Measurements from ENCODE around the gene GDAP2.

GDAP2 gene

DNA sequence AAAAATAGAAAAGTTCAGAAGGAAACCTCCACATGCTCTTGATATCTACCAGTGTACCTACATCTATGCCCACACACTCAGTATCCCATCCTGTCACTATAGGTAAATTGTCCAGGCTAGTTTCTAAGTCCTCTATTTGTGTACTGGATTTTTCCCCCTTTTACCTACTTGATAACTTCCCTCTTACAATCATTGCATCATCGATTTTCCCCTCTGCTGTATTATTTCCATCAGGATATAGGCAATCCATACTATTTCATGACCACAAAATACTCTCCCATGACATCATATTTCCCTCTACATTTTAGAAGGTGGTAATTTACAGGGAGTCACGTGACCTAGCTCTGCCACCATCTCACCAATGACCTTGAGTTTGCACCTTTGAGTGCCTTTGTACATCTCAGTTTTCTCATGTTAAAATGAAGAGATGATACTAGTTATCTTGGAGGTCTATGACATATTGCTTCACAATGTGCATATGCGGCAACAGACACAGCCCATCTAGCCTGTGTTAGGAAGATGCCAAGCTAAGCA lies 88.2 kb downstream of the GDAP2 start:
- no peak for DNase-seq (ENCODE audit: low spot score)

DNA sequence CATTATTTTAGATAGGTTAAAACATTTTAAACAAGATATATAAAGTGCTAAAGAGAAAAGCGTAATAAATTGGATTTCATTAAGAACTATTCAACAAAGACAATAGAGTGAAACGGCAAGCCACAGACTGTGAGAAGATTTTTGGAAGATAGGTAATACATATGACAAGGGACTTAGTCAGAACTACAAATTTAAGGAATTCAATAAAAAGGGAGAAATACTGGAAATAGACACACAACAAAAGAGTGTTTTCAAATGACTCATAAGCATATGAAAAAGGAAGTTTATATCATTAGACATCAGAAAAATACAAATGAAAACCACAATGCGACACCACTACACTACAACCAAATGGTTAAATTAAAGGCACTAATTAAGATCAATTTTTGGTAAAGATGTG lies 90.5 kb downstream of the GDAP2 start:
- DNase-seq (ENCODE audit: low spot score), result no peak

DNA sequence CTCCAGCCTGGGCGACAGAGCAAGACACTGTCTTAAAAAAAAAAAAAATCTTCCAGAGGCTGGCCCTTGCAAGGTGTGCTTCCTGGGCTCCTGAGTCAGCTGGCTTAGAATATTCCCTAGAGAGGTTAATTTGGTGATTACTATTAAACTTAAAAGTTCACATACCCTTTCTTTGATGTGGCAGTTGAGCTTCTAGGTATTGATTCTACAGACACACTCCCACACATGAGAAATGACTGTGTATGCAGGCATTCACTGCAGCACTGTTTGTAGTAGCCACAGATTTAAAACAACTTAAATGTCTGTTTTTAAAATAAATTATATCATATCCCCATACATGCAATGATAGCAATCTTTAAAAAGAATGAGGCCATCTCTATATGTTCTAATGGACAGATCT lies 93.4 kb downstream of the GDAP2 start:
- DNase-seq (ENCODE audit: low spot score), result no peak

DNA sequence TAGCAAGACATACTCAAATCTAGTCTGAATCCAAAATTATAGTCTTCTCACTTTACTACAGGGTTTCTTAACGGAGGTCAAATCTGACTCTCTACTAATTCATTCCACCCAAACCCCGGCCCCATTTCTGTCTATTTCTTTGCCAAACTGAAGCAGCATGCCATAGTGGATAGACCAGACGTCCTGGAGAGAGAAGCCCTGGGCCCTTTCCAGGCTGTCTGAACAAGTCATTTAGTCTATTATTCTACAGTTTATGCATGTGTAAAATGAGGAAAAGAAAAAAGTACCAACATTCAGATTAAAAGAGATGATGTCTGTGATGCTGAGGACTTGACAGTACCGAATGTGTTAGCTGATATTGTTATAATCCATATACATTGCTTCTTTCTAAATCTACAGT lies 95.0 kb downstream of the GDAP2 start:
- DNase-seq (ENCODE audit: low spot score), result no peak

DNA sequence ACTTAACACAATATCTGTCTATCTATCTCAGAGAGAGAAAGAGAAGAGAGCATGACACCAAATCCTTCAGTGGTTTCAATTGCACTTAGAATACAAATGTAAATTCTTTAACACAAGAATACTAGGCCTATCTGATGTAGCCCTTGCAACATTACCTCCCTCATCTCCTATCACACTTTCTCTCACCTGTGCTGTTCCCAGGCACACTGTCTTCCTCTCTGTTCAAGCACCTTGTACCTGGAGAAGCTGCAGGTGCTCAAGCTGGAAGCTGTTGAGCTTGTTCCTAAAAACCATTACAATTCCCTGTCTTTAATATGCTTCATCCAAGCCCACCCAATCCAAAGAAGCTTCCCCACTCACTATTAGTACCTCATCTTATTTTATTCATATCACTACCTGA lies 97.0 kb downstream of the GDAP2 start:
- no peak for DNase-seq (ENCODE audit: low spot score)

DNA sequence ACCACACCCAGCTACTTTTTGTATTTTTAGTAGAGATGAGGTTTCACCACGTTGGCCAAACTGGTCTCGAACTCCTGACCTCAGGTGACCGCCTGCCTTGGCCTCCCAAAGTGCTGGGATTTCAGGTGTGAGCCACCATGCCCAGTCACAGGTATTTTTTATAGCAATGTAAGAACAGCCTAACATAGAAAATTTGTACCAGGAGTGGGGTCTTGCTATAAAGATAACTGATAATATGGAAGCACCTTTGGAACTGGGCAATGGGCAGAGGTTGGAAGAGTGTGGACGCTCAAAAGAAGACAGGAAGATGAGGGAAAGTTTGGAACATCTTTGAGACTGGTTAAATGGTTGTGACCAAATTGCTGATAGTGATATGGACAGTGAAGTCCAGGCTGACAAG lies 99.2 kb downstream of the GDAP2 start:
- DNase-seq (ENCODE audit: low spot score), result no peak

DNA sequence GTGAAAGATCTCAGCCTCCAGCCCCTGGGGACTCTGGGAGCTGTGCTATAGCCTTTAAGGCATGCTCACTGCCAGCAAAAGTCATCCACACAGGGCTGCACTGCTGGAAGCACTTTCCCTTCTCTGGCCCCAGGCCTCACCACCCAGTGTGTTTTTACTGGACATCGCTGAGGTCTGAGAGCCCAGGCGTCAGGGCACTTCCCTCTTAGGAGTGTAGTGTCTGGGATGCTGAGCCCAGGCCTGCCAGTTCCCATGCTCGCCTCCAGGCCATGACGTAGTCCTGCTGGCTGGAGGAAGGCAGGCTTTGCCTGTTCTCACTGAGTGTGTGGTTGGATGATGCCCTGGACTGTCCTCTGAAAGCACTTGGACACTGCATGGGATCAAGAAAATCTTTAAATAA lies 101.2 kb downstream of the GDAP2 start:
- DNase-seq (ENCODE audit: low spot score), result no peak

DNA sequence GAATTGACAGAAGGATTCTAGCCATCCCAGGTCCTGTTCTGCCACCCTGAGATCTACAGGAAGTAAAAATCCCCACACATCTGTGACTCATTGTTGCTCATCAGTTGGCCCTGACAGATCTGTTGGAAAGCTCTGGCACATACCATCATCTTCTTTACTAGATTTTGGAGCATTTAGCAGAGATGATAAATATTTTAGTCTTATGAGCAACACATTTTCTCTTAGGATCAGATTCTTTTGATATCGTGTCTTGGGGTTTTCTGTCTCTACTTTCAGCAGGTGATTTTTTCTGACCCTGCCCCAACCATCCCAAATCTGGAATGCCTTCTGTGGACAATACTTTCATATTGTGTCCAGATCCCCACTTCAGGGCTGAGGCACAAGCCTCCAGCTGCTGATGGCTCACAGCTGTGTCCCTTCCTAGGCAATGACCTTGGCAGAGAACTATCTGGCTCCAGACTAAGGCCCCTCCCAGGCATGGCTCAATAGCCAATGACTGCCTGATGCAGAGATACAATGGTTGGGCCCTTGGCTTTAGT lies 102.8 kb downstream of the GDAP2 start:
- peak; percentile 6 for DNase-seq (ENCODE audit: low spot score)

DNA sequence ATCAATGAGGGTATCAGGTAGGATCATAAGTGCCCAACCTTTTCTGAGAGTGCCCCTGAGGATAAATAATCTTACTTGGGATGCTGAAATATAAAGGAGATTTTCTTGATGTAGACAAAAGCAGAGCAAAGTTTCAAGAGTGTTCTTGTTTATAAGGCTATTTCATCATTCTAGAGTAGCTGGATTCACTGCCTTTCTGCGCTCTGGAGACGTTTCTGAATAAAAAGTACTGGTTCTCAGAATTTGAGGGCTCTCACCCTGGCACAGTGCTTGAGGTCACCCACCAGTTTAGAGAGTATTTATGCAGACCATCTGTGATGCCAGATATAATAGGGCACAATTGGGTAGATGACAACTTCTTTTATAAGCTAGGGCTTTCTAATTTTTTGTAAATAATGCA lies 103.3 kb downstream of the GDAP2 start:
- DNase-seq (ENCODE audit: low spot score), result no peak

DNA sequence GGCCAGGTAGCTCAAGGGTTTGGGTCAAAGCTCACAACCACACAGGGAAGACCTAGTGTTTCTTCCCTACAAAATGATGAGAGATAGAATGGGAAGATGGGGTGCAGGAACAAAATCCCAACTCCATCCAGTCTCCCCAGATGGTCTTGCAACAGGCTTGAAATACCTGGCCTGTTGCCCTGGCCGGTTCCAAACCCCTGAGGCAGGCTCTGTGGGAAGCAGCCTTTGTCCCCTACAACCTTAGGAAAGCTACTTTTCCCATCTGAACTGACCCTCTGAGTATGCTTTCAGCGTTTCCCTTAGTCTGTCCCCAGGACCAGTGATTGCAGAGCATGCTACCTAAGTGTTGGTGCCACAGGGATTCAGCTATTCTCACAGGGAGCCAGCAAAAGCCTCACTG lies 104.0 kb downstream of the GDAP2 start:
- DNase-seq (ENCODE audit: low spot score), result no peak

DNA sequence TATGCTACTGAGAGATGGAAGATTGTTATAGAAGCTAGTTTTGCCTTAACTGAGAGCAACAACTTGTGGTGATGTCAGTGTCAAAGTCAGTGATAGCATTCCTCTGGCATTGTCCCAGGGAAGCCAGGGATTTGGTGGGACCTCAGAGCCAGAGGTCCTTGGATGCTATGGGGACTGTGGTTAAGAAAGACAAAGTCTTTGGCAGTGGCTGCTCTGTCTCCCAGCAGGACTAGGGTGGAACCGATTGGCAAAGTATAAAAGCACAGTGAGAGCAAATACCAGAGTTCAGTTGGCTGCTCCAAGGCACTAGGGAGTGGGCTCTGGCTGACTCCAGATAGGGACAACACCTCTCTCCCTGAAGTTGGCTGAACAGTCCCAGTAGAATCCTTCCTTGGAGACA lies 104.8 kb downstream of the GDAP2 start:
- DNase-seq (ENCODE audit: low spot score), result no peak

DNA sequence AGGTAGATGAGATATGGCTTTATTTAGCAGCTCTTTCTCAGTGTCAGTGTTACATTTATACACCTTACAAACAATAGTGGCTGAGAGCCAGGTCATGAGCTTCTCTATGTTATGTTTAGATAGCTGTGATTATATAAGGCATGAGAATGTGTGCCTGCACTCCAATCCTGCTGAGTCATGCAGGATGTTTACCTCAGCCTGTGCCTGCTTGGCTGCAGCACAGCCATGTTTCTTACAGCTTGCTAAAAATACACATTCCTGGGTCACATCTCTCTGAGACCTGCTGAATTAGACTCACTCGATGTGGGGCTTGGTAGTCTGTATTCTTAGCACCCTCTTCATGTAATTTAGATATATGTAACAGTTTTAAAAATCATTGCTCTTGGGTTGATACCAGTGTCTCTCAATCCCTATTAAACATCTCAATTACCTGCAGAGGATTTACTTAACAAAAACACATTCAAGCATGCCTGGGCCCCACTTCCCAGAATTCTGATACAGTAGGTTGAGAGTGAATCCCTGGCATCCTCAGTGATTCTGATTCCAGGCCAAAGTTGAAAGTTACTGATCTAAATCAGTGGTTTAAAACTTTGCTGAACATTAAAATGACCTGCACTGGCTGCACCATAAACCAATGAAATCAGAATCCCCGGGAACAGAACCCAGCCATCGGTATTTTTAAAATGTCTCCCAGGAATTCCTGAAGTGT lies 107.5 kb downstream of the GDAP2 start:
- DNase-seq (ENCODE audit: low spot score), result no peak

DNA sequence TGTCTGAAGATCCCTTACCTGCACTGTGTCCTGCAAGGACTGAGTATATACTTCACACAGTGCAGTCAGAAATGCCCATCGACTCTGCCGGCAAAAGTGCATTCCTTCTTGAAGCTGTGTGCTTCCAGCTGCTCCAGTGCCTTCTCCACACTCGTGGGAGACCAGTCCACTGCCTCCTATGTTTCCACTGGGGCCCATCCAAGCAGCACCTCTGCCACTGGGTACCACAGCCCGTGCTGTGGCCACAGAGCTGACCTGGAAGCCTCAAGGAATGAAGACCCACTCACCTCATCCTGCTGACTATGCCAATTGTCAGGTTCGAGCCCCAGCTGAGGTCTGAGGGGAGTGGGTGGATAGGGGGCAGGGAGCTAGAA lies 108.1 kb downstream of the GDAP2 start:
- no peak for DNase-seq (ENCODE audit: low spot score)

DNA sequence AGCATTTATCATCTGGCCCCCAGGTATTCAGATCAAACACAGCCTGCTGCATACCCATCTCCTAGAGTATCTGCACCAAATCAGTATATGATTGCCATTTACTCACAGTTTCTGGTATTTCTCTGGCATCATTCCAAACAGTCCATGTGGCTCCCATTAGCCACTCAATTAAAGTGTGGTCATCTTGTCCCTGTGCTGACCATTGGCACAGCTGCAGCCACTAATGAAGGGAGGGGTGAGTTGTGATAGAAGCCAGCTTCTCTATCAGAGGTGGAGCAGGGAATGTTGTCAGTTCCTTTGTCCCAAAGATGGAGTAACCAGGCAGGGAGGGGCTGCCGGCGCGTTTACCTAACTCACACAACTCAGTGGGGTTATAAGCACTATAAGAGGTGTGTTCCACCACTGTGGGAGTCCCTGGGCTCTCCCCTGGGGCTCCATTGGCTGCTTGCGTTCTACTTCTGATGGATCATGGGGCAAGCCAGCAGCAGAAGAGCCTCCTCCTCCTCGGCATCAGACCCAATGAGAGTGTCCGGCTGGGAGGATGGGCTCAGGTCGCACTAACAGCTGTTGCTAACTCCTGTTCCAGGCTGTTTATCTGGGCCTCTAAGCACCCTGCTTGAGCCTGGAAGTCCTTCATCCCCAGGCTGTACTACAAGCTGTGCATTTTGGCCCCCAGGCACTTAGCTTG lies 108.6 kb downstream of the GDAP2 start:
- no peak for DNase-seq (ENCODE audit: low spot score)

DNA sequence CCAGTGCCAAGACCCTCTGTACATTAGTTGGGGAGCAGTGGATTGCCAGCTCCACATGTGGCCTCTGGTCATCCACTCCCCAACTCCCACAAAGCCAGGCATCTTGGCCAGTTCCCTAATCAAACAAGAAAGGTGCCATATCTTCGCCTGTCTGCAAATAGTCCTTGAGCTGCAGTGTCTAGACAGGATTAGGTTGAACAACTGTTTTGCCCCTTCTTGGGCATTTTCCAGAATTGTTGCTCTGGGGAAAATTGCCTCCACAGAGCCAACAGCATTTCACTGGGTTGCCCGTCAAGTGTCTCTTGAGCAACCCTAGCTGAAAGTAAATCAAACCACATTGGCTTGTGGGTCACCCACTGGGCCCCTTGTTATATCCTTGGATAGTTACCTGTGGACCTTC lies 109.3 kb downstream of the GDAP2 start:
- DNase-seq (ENCODE audit: low spot score), result no peak

DNA sequence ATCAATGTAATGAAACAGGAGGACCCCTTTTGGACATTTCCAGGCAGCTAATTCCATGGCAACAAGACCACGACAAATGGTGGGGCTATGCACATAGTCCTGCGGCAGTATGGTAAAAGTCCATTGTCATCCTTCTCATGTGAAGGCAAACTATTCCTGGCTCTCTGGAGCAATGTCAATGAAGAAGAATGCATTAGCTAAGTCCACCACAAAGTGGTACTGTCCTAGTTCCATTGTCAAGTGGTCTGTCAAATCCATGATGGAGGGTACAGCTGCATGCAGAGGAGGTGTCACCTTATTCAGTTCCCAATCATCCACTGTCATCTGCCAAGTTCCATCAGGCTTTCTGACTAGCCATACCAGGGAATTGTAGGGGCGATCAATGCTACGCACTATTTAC lies 110.1 kb downstream of the GDAP2 start:
- no peak for DNase-seq (ENCODE audit: low spot score)

DNA sequence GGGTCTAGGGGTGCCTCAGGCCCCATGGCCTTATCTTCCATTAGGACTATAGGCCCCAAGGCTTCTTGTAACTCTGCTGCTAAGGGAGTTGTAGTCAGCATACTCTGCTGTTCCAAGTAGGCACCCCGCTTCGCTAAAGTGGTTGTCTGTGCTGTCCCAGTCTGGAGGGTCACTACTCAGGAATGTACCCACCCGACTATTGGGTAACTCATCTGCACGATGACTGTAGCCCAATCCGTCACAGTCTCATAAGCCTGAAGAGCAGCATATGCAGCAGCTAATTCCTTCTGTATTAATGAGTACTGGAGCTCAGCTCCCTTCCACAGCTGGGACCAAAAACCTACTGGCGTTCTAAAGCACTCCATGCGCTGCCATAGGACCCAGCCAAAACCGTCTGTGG lies 111.0 kb downstream of the GDAP2 start:
- DNase-seq (ENCODE audit: low spot score), result no peak

DNA sequence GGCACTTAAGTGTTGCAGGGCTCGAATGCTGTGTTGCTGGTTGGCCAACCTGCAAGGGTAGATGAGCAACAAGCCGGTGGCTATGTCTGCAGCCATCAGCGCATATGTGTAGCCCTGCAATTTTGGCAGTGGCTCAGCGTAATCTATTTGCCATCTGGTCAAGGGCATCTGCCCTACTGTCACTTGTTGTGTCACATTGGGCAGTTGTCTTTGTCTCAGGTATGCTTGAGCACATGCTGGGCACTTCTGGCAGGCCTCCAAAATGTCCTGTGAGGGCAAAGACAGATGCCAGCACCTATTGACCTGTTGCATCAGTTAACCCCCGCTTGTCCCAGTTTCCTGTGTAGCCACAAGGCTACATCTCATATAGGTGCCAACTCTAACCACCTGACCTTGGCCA lies 111.8 kb downstream of the GDAP2 start:
- DNase-seq (ENCODE audit: low spot score), result no peak

DNA sequence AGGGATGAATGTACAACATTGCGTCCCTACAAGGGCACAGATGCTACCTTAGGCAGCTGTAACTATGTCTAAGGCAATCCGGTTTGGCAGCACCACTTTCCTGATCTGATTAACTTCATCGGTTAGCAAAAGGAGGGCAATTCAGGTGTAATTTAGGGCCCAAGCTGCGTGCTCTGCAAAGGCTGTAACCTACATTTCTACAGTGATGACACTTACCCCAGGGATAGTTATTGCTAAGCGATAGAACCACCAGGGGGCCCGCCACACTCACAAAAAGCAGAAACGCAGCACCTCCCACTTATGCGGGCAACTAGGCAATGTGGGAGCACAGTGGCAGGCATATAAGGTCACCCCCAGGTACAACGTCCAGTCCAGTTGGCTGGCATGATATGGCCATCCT lies 113.5 kb downstream of the GDAP2 start:
- no peak for DNase-seq (ENCODE audit: low spot score)

DNA sequence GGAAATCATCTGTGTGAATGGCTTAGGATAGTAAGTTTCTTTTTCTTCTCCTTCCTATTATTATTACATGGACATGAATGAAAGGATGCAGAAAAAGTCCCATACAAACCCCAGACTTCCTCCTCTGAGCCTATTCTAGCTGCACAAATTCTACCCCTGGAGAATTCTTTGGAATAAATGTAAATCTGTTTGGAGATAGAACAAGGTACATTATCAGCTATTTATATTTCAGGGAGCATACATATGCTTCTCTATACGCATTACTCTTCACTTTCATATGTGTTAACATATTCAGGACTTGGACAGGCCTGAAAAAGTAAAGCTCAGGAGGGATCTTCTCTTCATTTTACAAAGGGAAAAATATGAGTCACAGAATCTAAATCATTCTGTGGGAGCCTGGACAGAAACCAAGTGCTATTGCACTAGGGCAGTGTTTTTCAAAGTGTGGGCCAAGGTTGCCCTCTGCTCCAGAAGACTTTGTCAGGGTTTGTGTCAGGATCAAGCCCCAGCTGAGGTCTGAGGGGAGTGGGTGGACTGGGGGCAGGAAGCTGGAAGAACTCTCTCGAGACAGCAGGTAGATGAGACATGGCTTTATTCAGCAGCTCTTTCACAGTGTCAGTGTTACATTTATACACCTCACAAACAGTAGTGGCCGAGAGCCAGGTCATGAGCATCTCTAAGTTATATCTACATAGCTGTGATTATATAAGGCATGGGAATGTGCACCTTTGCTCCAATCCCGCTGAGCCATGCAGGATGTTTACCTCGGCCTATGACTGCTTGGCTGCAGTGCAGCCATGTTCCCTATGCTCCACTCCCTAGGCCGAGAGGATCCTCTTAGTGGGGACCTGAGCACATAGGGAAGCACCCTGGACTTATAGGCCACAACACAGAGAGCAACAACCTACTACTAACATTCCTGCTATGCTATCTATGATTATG lies 114.3 kb downstream of the GDAP2 start:
- no peak for DNase-seq (ENCODE audit: low spot score)
